ENCODE results near the gene LY6G5C.

GRCh38 chr6:31662124-31662723 lies 18.6 kb downstream of the LY6G5C start:
- no peak for TF ChIP-seq EZH2phosphoT487 (conservative IDR thresholded peaks at IDR 0.05; ENCODE audit: low read length)
- TF ChIP-seq, protein P1, sequence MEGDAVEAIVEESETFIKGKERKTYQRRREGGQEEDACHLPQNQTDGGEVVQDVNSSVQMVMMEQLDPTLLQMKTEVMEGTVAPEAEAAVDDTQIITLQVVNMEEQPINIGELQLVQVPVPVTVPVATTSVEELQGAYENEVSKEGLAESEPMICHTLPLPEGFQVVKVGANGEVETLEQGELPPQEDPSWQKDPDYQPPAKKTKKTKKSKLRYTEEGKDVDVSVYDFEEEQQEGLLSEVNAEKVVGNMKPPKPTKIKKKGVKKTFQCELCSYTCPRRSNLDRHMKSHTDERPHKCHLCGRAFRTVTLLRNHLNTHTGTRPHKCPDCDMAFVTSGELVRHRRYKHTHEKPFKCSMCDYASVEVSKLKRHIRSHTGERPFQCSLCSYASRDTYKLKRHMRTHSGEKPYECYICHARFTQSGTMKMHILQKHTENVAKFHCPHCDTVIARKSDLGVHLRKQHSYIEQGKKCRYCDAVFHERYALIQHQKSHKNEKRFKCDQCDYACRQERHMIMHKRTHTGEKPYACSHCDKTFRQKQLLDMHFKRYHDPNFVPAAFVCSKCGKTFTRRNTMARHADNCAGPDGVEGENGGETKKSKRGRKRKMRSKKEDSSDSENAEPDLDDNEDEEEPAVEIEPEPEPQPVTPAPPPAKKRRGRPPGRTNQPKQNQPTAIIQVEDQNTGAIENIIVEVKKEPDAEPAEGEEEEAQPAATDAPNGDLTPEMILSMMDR (IDR thresholded peaks at IDR 0.05; ENCODE audit: insufficient read depth, low read length, poor library complexity, severe bottlenecking), result no peak

Data from SU-DHL-6 (cell line).